HepG2 (cell line): ENCODE results near the gene UTP25. TPM values are rescaled to one million over a fixed set of nuclear protein-coding genes. Genes with fewer than 3 reads are reported as not detected.

Experiments
- ATAC-seq: fragments of 200-7000 bp; cut with Tn5 transposase; 3 replicates; pipeline ENCODE4 v1.9.1; 2020; ENCODE audit warnings: mild to moderate bottlenecking, moderate library complexity
- BruUV-seq: library from RNA; stranded (reverse); fragments of 400-500 nt; replicated peaks from 2 replicates; lab custom pipeline; 2021; lab: Mats Ljungman, UMichigan
- CTCF ChIA-PET: fragments of 300-600 bp; formaldehyde crosslinking; extraction: SDS; loops from one replicate; lab custom pipeline; 2021; ENCODE audit warnings: low total read pairs, inconsistent platforms, low intra/inter-chr PET ratio; lab: Yijun Ruan, JAX
- POLR2A ChIA-PET: fragments of 350-600 bp; sonication (Branson Sonifier 250); formaldehyde crosslinking; loops from one replicate; lab custom pipeline; 2020; ENCODE audit warnings: antibody characterized with exemption, inconsistent platforms; lab: Yijun Ruan, JAX
- DNase-seq: peaks from one replicate; pipeline ENCODE4 v3.0.0-alpha.2; 2015; ENCODE audit warnings: low spot score
- FAIRE-seq: peaks from 3 replicates; lab custom pipeline; 2011; peaks lifted over from hg19 to GRCh38; lab: Jason Lieb, UNC
- H2AFZ ChIP-seq: one replicate; pipeline ENCODE4 v1.6.1; 2011; ENCODE audit warnings: low read length, inconsistent platforms
- H3K27ac ChIP-seq: fragments of 300-600 bp; 3 replicates; pipeline ENCODE4 v1.8.0; 2011; ENCODE audit warnings: mixed run types, mild to moderate bottlenecking, mixed read lengths, low read length, inconsistent platforms; ENCODE audit not compliant: insufficient read depth; ENCODE audit errors: extremely low read length
- H3K27me3 ChIP-seq, 2 experiments: fragments of 200-600 bp in 1 of 2; 2 replicates in 1 of 2; 3 replicates in 1 of 2; pipeline versions ENCODE4 v1.6.0 to v1.8.0; 2011; ENCODE audit warnings: low read length in 2 of 2, mild to moderate bottlenecking in 2 of 2, moderate library complexity in 2 of 2, inconsistent platforms in 1 of 2; ENCODE audit not compliant: insufficient read depth in 2 of 2, control insufficient read depth in 1 of 2
- H3K36me3 ChIP-seq, 2 experiments: fragments of 200-600 bp in 1 of 2; replicated peaks in 1 of 2; 2 replicates in 1 of 2; 3 replicates in 1 of 2; pipeline versions ENCODE4 v1.5.1 to v1.8.0; 2011; ENCODE audit warnings: low read length in 2 of 2, inconsistent platforms in 1 of 2; ENCODE audit not compliant: insufficient read depth in 2 of 2, control insufficient read depth in 1 of 2
- H3K4me1 ChIP-seq: 2 replicates; pipeline ENCODE4 v1.5.1; 2012; ENCODE audit warnings: low read length, inconsistent platforms; ENCODE audit not compliant: insufficient read depth
- H3K4me2 ChIP-seq: 2 replicates; pipeline ENCODE4 v1.6.0; 2011; ENCODE audit warnings: low read depth, low read length, inconsistent platforms
- H3K4me3 ChIP-seq, 3 experiments: fragments of 200-600 bp in 1 of 3; sonication (generic), shearing (Covaris generic) in 1 of 3; replicated peaks in 1 of 3; 2 replicates each; pipeline ENCODE4 v1.5.1; 2011 to 2016; ENCODE audit warnings: low read length in 3 of 3, inconsistent platforms in 2 of 3, low read depth in 2 of 3, mild to moderate bottlenecking in 2 of 3, control low read depth in 1 of 3, mixed read lengths in 1 of 3; ENCODE audit not compliant: insufficient read depth in 1 of 3
- H3K79me2 ChIP-seq: one replicate; pipeline ENCODE4 v1.6.1; 2011; ENCODE audit warnings: low read length, inconsistent platforms; ENCODE audit not compliant: insufficient read depth
- H3K9ac ChIP-seq: 2 replicates; pipeline ENCODE4 v1.6.0; 2011; ENCODE audit warnings: mild to moderate bottlenecking, low read depth, low read length, inconsistent platforms; ENCODE audit not compliant: insufficient read depth
- H3K9me3 ChIP-seq: 2 replicates; pipeline ENCODE4 v1.5.1; 2012; ENCODE audit warnings: mild to moderate bottlenecking, low read length
- H4K20me1 ChIP-seq: 2 replicates; pipeline ENCODE4 v1.6.0; 2011; ENCODE audit warnings: inconsistent platforms, mild to moderate bottlenecking, low read length, moderate library complexity; ENCODE audit not compliant: insufficient read depth
- FIP1L1 ChIP-seq: fragments of 200-400 bp; formaldehyde crosslinking; IDR thresholded peaks from 2 replicates; pipeline ENCODE4 v1.6.1; 2018; ENCODE audit warnings: low read depth, mild to moderate bottlenecking, low read length, moderate library complexity, borderline replicate concordance; ENCODE audit not compliant: insufficient read depth
- HNRNPL ChIP-seq: fragments of 200-400 bp; formaldehyde crosslinking; IDR thresholded peaks from 2 replicates; pipeline ENCODE4 v1.6.1; 2017; ENCODE audit warnings: mild to moderate bottlenecking, low read depth, low read length
- POLR2AphosphoS2 ChIP-seq: IDR thresholded peaks from 2 replicates; pipeline ENCODE4 v1.6.1; 2011; ENCODE audit warnings: low read depth, low read length, improper control_type of control experiment
- SIX1 ChIP-seq: sonication (generic); formaldehyde crosslinking; IDR thresholded peaks from 2 replicates; pipeline ENCODE4 v1.4.0; 2020; ENCODE audit warnings: missing genetic modification reagents, borderline replicate concordance
- ZNF441 ChIP-seq: sonication (generic); formaldehyde crosslinking; IDR thresholded peaks from 2 replicates; pipeline ENCODE4 v1.7.0; 2021; ENCODE audit warnings: missing genetic modification reagents, borderline replicate concordance
- WGBS: methylation state at CpG from one replicate; pipeline ENCODE4 v1.1.6; 2017; ENCODE audit warnings: low lambda C conversion rate; 5-methylcytosine and 5-hydroxymethylcytosine counted together
- in situ Hi-C: cut with HindIII; loops from 2 replicates; pipeline ENCODE4 v1.10.0; 2017; ENCODE audit warnings: low pct_unique_long_range_greater_than_20kb; ENCODE audit not compliant: extremely low pct_ligation_motif_present
- intact Hi-C: fragments of 100-400 bp; cut with micrococcal nuclease; formaldehyde crosslinking; loops from one replicate; pipeline ENCODE4 v1.10.0; 2022; ENCODE audit not compliant: unreplicated experiment
- polyA plus RNA-seq, 8 experiments: library from polyadenylated mRNA; depleted of rRNA in 3 of 8; stranded (reverse) in 7 of 8; unstranded in 1 of 8; fragments of >200 nt; fragmentation: Illumina TruSeq in 4 of 8; extraction: Trizol in 4 of 8; gene quantifications; 2 replicates each; pipeline versions ENCODE4 v1.2.1 to v1.2.3, GENCODE V29; 2011 to 2016; ENCODE audit warnings: low read depth in 4 of 8, missing spikeins in 1 of 8, mixed read lengths in 1 of 8; ENCODE audit not compliant: insufficient read depth in 1 of 8
- total RNA-seq, 5 experiments: library from RNA; depleted of rRNA; stranded (reverse); fragments of >200 nt; fragmentation: Illumina TruSeq; extraction: Trizol; gene quantifications; 2 replicates each; pipeline ENCODE4 v1.2.3, GENCODE V29; 2016; ENCODE audit warnings: low read depth in 1 of 5
- TF ChIP-seq, protein P1 (sequence below): sonication (generic); formaldehyde crosslinking; IDR thresholded peaks from 2 replicates; pipeline ENCODE4 v1.8.1; 2023; ENCODE audit warnings: mild to moderate bottlenecking, inconsistent platforms, moderate library complexity, missing genetic modification reagents, borderline replicate concordance
- TF ChIP-seq, protein P2 (sequence below): sonication (generic); formaldehyde crosslinking; IDR thresholded peaks from 2 replicates; pipeline ENCODE4 v1.5.1; 2020; ENCODE audit warnings: missing genetic modification reagents, mild to moderate bottlenecking, borderline replicate concordance
- TF ChIP-seq, protein P3 (sequence below): sonication (generic); formaldehyde crosslinking; IDR thresholded peaks from 2 replicates; pipeline ENCODE4 v1.4.0; 2020; ENCODE audit warnings: missing genetic modification reagents, mild to moderate bottlenecking, borderline replicate concordance

The UTP25 gene
- total and polyA plus RNA-seq, 2 of the 13 experiments (the other 11 are each of a cell fraction or from before 2014, with no cell fraction given), result 4.8 to 5.7 TPM

DNA sequence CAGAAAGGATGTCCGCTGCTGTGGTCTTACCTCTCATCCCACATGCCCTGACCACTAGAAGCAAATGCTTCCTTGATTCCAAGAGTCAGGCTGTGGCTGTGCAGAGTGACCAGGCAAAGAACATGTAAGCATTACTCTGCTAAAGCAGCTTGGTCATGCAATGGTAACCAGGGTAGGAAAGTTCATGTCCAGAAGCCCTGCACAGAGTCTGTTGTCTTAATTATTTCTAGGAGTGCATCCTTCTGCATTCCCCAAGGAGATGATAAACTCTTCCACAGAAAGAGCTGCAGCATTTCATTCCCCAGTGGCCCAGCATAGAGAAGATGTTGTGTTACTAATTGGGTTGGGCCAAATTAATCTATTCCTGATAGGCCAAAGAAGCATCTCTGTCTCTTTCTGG lies 10.1 kb upstream of the UTP25 start:
- no peak for ATAC-seq
- TF ChIP-seq ZNF441 (CRISPR knock-in tag) (no peak), HNRNPL (no peak), SIX1 (no peak), POLR2AphosphoS2 (no peak), FIP1L1 (no peak)
- TF ChIP-seq, protein P1, sequence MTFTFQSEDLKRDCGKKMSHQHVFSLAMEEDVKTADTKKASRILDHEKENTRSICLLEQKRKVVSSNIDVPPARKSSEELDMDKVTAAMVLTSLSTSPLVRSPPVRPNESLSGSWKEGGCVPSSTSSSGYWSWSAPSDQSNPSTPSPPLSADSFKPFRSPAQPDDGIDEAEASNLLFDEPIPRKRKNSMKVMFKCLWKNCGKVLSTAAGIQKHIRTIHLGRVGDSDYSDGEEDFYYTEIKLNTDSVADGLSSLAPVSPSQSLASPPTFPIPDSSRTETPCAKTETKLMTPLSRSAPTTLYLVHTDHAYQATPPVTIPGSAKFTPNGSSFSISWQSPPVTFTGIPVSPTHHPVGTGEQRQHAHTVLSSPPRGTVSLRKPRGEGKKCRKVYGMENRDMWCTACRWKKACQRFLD, result no peak
- TF ChIP-seq, protein P2, sequence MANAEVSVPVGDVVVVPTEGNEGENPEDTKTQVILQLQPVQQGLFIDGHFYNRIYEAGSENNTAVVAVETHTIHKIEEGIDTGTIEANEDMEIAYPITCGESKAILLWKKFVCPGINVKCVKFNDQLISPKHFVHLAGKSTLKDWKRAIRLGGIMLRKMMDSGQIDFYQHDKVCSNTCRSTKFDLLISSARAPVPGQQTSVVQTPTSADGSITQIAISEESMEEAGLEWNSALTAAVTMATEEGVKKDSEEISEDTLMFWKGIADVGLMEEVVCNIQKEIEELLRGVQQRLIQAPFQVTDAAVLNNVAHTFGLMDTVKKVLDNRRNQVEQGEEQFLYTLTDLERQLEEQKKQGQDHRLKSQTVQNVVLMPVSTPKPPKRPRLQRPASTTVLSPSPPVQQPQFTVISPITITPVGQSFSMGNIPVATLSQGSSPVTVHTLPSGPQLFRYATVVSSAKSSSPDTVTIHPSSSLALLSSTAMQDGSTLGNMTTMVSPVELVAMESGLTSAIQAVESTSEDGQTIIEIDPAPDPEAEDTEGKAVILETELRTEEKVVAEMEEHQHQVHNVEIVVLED (CRISPR knock-in tag), result no peak
- TF ChIP-seq, protein P3, sequence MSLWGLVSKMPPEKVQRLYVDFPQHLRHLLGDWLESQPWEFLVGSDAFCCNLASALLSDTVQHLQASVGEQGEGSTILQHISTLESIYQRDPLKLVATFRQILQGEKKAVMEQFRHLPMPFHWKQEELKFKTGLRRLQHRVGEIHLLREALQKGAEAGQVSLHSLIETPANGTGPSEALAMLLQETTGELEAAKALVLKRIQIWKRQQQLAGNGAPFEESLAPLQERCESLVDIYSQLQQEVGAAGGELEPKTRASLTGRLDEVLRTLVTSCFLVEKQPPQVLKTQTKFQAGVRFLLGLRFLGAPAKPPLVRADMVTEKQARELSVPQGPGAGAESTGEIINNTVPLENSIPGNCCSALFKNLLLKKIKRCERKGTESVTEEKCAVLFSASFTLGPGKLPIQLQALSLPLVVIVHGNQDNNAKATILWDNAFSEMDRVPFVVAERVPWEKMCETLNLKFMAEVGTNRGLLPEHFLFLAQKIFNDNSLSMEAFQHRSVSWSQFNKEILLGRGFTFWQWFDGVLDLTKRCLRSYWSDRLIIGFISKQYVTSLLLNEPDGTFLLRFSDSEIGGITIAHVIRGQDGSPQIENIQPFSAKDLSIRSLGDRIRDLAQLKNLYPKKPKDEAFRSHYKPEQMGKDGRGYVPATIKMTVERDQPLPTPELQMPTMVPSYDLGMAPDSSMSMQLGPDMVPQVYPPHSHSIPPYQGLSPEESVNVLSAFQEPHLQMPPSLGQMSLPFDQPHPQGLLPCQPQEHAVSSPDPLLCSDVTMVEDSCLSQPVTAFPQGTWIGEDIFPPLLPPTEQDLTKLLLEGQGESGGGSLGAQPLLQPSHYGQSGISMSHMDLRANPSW (CRISPR knock-in tag), result no peak
- in situ Hi-C loops (no loop called here), intact Hi-C loops (no loop called here)
- ChIA-PET POLR2A (no interaction called here), CTCF (no interaction called here)
- H3K36me3 ChIP-seq, result no peaks in the 10 kb centered on the region
- 6% methylated on average over 1 of the region's 1 CpG for WGBS
- no peaks in the 10 kb centered on the region for H3K79me2 ChIP-seq
- H2AFZ ChIP-seq, result no peak overlapping the region
- no peaks in the 10 kb centered on the region for H4K20me1 ChIP-seq
- BruUV-seq, result no TSS peak
- no peak overlapping the region for H3K4me3 ChIP-seq
- no peak overlapping the region for H3K9ac ChIP-seq
- DNase-seq, result no peak
- no peak overlapping the region for H3K27ac ChIP-seq
- no peak overlapping the region for H3K4me2 ChIP-seq
- H3K27me3 ChIP-seq, result peaks cover 0 to 7% of the 10 kb centered on the region in 2 experiments; a peak in 2 of 5 replicates
- FAIRE-seq, result no peak
- H3K9me3 ChIP-seq, result no peaks in the 10 kb centered on the region
- H3K4me1 ChIP-seq, result peaks cover 35% of the 10 kb centered on the region
